ENCODE results near the gene KRTAP10-3.
"Not testable (repeated sequence)": the region's sequence is repeated elsewhere in the genome, so short reads cannot be mapped to it uniquely, and the experiment has no call there.

The KRTAP10-3 gene

GRCh38 chr21:44589586-44590305 is 31.2 kb upstream of the KRTAP10-3 start:
- 93 to 94% methylated on average over 23 to 24 of the region's 24 CpGs for WGBS, 2 experiments (ENCODE audit: insufficient coverage in 2 of 2)

DNA sequence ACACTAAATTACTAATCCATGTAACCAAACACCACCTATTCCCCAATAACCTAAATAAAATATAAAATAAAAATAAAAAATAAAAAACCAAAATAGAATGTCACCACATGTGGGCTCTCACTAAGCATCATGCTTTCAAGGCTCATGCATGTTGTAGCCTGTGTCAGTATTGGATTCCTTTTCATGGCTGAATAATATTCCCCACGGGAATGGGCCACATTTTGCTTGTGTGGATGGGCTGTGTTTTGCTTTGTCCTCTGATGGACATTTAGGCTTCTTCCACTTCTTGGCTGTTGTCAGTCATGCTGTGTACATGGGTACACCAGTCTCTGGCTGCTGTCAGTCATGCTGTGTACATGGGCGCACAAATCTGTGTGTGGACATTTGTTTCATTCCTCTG is 30.5 kb upstream of the KRTAP10-3 start:
- H3K4me3 ChIP-seq (ENCODE audit: extremely low read depth, insufficient read depth, low read length, poor library complexity, severe bottlenecking) = no peak overlapping the region
- 100% methylated on average over 2 of the region's 2 CpGs for WGBS, 2 experiments (ENCODE audit: insufficient coverage in 2 of 2)

More at GRCh38 chr21:44589586-44590305, 31.2 kb upstream of the KRTAP10-3 start:
- no peaks in the 10 kb centered on the region for H3K36me3 ChIP-seq (ENCODE audit: control insufficient read depth, insufficient read depth, low read length)
- no peaks in the 10 kb centered on the region for H3K9me3 ChIP-seq (ENCODE audit: control insufficient read depth, low read length)
- H3K27ac ChIP-seq (ENCODE audit: low read depth, low read length, severe bottlenecking) = no peak overlapping the region
- H3K4me1 ChIP-seq (ENCODE audit: control insufficient read depth, insufficient read depth, low read length, poor library complexity, severe bottlenecking) = peaks cover 10% of the 10 kb centered on the region
- no peak overlapping the region for H3K4me3 ChIP-seq (ENCODE audit: extremely low read depth, insufficient read depth, low read length, poor library complexity, severe bottlenecking)

DNA sequence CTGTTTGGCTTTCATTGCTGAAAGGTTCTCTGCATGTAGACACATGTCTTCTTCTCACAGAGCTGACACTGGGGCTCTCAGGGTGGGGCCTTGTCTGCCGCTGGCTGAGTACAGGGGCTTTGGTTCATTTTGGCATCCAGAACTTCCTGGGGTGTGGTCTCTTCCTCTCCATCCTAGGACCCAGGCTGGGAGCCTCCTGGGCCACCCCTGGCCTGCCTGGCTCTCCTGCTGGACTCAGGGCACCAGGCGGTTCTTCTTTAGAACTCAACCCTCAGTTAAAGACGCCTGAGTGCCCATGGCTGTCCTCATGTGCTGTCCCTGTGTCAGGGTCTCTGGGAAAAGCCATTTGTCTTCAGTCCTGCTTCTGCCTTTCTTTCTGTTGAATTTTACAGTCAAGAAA is 27.3 kb upstream of the KRTAP10-3 start:
- Histone ChIP-seq H3K27ac (ENCODE audit: low read depth, low read length, severe bottlenecking) (no peak overlapping the region), H3K36me3 (ENCODE audit: control insufficient read depth, insufficient read depth, low read length) (no peaks in the 10 kb centered on the region), H3K4me1 (ENCODE audit: control insufficient read depth, insufficient read depth, low read length, poor library complexity, severe bottlenecking) (no peaks in the 10 kb centered on the region), H3K4me3 (ENCODE audit: extremely low read depth, insufficient read depth, low read length, poor library complexity, severe bottlenecking) (no peak overlapping the region), H3K9me3 (ENCODE audit: control insufficient read depth, low read length) (no peaks in the 10 kb centered on the region)
- 95 to 96% methylated on average over 3 of the region's 3 CpGs for WGBS, 2 experiments (ENCODE audit: insufficient coverage in 2 of 2)

More for the DNA sequence above, 30.5 kb upstream of the KRTAP10-3 start:
- Histone ChIP-seq H3K36me3 (ENCODE audit: control insufficient read depth, insufficient read depth, low read length) (no peaks in the 10 kb centered on the region), H3K4me1 (ENCODE audit: control insufficient read depth, insufficient read depth, low read length, poor library complexity, severe bottlenecking) (peaks cover 9% of the 10 kb centered on the region), H3K27ac (ENCODE audit: low read depth, low read length, severe bottlenecking) (no peak overlapping the region), H3K9me3 (ENCODE audit: control insufficient read depth, low read length) (no peaks in the 10 kb centered on the region)

DNA sequence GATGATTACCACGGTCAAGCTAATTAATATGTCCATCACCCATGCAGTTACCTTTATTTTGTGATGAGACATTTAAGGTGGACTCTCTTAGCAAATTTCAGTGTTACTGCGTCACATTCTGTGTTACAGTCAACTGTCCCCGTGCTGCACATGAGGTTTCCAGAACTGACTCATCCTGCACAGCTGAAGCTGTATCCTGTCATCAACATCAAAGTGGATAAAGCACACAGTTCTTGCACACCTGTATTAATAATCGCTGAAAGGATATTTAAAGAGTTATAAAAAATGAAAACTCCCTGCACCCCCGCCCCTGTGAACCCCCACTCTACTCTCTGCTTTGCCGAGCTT is 25.2 kb upstream of the KRTAP10-3 start:
- H3K4me3 ChIP-seq (ENCODE audit: extremely low read depth, insufficient read depth, low read length, poor library complexity, severe bottlenecking) = no peak overlapping the region
- H3K4me1 ChIP-seq (ENCODE audit: control insufficient read depth, insufficient read depth, low read length, poor library complexity, severe bottlenecking) = no peaks in the 10 kb centered on the region
- 80 to 87% methylated on average over 2 to 3 of the region's 6 CpGs for WGBS, 2 experiments (ENCODE audit: insufficient coverage in 2 of 2)
- H3K9me3 ChIP-seq (ENCODE audit: control insufficient read depth, low read length) = no peaks in the 10 kb centered on the region
- H3K36me3 ChIP-seq (ENCODE audit: control insufficient read depth, insufficient read depth, low read length) = no peaks in the 10 kb centered on the region
- no peak overlapping the region for H3K27ac ChIP-seq (ENCODE audit: low read depth, low read length, severe bottlenecking)

- H3K4me1 ChIP-seq (ENCODE audit: control insufficient read depth, insufficient read depth, low read length, poor library complexity, severe bottlenecking) = no peaks in the 10 kb centered on the region
- 64 to 69% methylated on average over 10 to 11 of the region's 11 CpGs for WGBS, 2 experiments (ENCODE audit: insufficient coverage in 2 of 2)
- H3K9me3 ChIP-seq (ENCODE audit: control insufficient read depth, low read length) = no peaks in the 10 kb centered on the region
- no peak overlapping the region for H3K27ac ChIP-seq (ENCODE audit: low read depth, low read length, severe bottlenecking)
- H3K4me3 ChIP-seq (ENCODE audit: extremely low read depth, insufficient read depth, low read length, poor library complexity, severe bottlenecking) = no peak overlapping the region
- H3K36me3 ChIP-seq (ENCODE audit: control insufficient read depth, insufficient read depth, low read length) = no peaks in the 10 kb centered on the region
These were observed 24.6 kb upstream of the KRTAP10-3 start for GRCh38 chr21:44583089-44583799.

DNA sequence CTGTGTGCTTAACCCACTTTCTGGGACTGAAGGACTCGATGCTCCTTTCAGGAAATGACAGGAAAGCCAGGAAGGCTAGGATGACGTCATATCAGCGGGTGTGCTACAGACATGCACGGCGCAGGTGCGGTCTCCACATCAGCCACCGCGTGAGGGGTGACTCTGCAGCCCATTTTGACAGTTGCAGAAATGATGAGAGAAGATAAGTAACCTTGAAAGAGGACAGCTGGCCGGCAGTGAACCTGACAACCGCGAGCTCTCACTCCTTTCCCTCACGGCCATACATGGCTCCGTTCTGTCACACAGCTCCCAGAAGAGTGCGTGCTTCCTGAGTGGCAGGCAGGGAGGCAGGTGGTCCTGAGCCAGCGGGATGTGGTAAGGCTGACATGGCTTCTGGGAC is 23.5 kb upstream of the KRTAP10-3 start:
- H3K4me3 ChIP-seq (ENCODE audit: extremely low read depth, insufficient read depth, low read length, poor library complexity, severe bottlenecking) = no peak overlapping the region
- H3K9me3 ChIP-seq (ENCODE audit: control insufficient read depth, low read length) = peaks cover 5% of the 10 kb centered on the region
- no peak overlapping the region for H3K27ac ChIP-seq (ENCODE audit: low read depth, low read length, severe bottlenecking)
- WGBS, 2 experiments (ENCODE audit: insufficient coverage in 2 of 2) = 80 to 95% methylated on average over 13 to 14 of the region's 15 CpGs
- no peaks in the 10 kb centered on the region for H3K4me1 ChIP-seq (ENCODE audit: control insufficient read depth, insufficient read depth, low read length, poor library complexity, severe bottlenecking)
- no peaks in the 10 kb centered on the region for H3K36me3 ChIP-seq (ENCODE audit: control insufficient read depth, insufficient read depth, low read length)

DNA sequence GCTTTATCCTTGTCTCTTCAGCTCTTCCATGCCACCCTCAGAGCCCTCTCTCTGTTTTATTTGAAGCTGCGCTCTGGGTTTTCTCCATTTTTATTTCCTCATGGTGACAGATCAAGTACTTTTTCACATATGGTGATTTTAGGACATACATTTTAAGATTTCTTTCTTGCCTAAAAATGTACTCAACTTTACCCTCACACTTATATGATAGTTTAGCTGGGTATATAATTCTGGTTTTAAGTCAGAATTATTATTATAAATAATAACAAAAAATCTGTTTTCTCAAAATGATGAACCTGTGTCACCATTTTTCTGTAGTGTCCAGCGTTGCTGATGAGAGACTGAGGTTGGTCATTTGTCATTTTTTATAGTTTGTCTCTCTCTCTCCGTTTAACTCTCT is 22.6 kb upstream of the KRTAP10-3 start:
- Histone ChIP-seq H3K36me3 (ENCODE audit: control insufficient read depth, insufficient read depth, low read length) (no peaks in the 10 kb centered on the region), H3K9me3 (ENCODE audit: control insufficient read depth, low read length) (peaks cover 8% of the 10 kb centered on the region), H3K4me1 (ENCODE audit: control insufficient read depth, insufficient read depth, low read length, poor library complexity, severe bottlenecking) (no peaks in the 10 kb centered on the region), H3K4me3 (ENCODE audit: extremely low read depth, insufficient read depth, low read length, poor library complexity, severe bottlenecking) (no peak overlapping the region), H3K27ac (ENCODE audit: low read depth, low read length, severe bottlenecking) (no peak overlapping the region)
- no CpG with 5 or more reads among the region's 3 CpGs for WGBS, 2 experiments (ENCODE audit: insufficient coverage in 2 of 2)

- not testable (repeated sequence) for H3K27ac ChIP-seq (ENCODE audit: low read depth, low read length, severe bottlenecking); H3K9me3 ChIP-seq (ENCODE audit: control insufficient read depth, low read length); H3K4me1 ChIP-seq (ENCODE audit: control insufficient read depth, insufficient read depth, low read length, poor library complexity, severe bottlenecking); H3K36me3 ChIP-seq (ENCODE audit: control insufficient read depth, insufficient read depth, low read length); H3K4me3 ChIP-seq (ENCODE audit: extremely low read depth, insufficient read depth, low read length, poor library complexity, severe bottlenecking)
- WGBS, 2 experiments (ENCODE audit: insufficient coverage in 2 of 2) = 81 to 88% methylated on average over 9 to 14 of the region's 19 CpGs
These were observed 21.7 kb upstream of the KRTAP10-3 start, which contains the start of gene KRTAP10-5 for GRCh38 chr21:44580231-44580821. KRTAP10-5 (minus strand) TSS chr21:44580604; CDS start chr21:44580578, 26 bp downstream.

DNA sequence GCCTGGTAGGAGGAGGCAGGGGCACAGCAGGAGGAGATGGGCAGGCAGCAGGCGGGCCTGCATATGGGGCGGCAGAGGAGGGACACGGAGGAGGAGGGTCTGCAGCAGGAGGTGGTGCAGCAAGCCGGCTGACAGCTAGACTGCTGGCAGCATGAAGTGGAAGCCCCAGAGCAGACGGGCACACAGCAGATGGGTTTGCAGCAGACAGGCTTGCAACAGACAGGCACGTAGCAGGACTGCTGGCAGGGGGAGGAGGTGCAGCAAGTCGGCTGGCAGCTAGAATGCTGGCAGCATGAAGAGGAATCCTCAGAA is 21.2 kb upstream of the KRTAP10-3 start:
- Histone ChIP-seq H3K36me3 (ENCODE audit: control insufficient read depth, insufficient read depth, low read length) (no peaks in the 10 kb centered on the region), H3K27ac (ENCODE audit: low read depth, low read length, severe bottlenecking) (no peak overlapping the region), H3K9me3 (ENCODE audit: control insufficient read depth, low read length) (peaks cover 8% of the 10 kb centered on the region), H3K4me3 (ENCODE audit: extremely low read depth, insufficient read depth, low read length, poor library complexity, severe bottlenecking) (no peak overlapping the region), H3K4me1 (ENCODE audit: control insufficient read depth, insufficient read depth, low read length, poor library complexity, severe bottlenecking) (no peaks in the 10 kb centered on the region)
- 78 to 89% methylated on average over 7 of the region's 7 CpGs for WGBS, 2 experiments (ENCODE audit: insufficient coverage in 2 of 2)

- H3K4me3 ChIP-seq (ENCODE audit: extremely low read depth, insufficient read depth, low read length, poor library complexity, severe bottlenecking) = no peak overlapping the region
- H3K27ac ChIP-seq (ENCODE audit: low read depth, low read length, severe bottlenecking) = no peak overlapping the region
- no peaks in the 10 kb centered on the region for H3K36me3 ChIP-seq (ENCODE audit: control insufficient read depth, insufficient read depth, low read length)
- peaks cover 8% of the 10 kb centered on the region for H3K9me3 ChIP-seq (ENCODE audit: control insufficient read depth, low read length)
- WGBS, 2 experiments (ENCODE audit: insufficient coverage in 2 of 2) = 83 to 87% methylated on average over 7 to 15 of the region's 22 CpGs
- H3K4me1 ChIP-seq (ENCODE audit: control insufficient read depth, insufficient read depth, low read length, poor library complexity, severe bottlenecking) = no peaks in the 10 kb centered on the region
These were observed 20.6 kb upstream of the KRTAP10-3 start for GRCh38 chr21:44579056-44579832.

Data from mesodermal cell (in vitro differentiated cells).